ENCODE measurements around the gene ARHGEF25. TPM values are rescaled to one million over a fixed set of nuclear protein-coding genes. Genes with fewer than 3 reads are reported as not detected.
A peak's percentile ranks its signal among the peaks of the same experiment; 100 is the strongest.

The ARHGEF25 gene
- total RNA-seq, 6 experiments from 2014 or later: 0.92 to 2.0 (median 1.3) TPM

- TF ChIP-seq POLR2A (IDR thresholded peaks at IDR 0.05): no peak
- no peak for TF ChIP-seq CTCF (IDR thresholded peaks at IDR 0.05)
- Histone ChIP-seq H3K27me3 (peaks cover 0 to 8% of the 10 kb centered on the region in 2 donors), H3K9me3 (no peaks in the 10 kb centered on the region), H3K36me3 (no peaks in the 10 kb centered on the region), H3K4me1 (peaks cover 0 to 12% (median 0%) of the 10 kb centered on the region in 4 donors), H3K4me3 (no peak overlapping the region), H3K27ac (no peak overlapping the region)
- DNase-seq (no peak), ATAC-seq (no peak)
- intact Hi-C loops (cut with DNase I): no loop called here
- 46% methylated on average over 17 of the region's 19 CpGs for WGBS (ENCODE audit: insufficient coverage, low coverage, low lambda C conversion rate, missing lambda C conversion rate)
These were observed 2.0 kb upstream of the ARHGEF25 start for GRCh38 chr12:57609101-57609780.

- no peak for TF ChIP-seq POLR2A (IDR thresholded peaks at IDR 0.05)
- no peak for TF ChIP-seq CTCF (IDR thresholded peaks at IDR 0.05)
- intact Hi-C loops (cut with DNase I): no loop called here
- peak overlapping the region in 2 of 3 donors; percentile 12 to 45 for H3K4me3 ChIP-seq
- peaks cover 0 to 8% of the 10 kb centered on the region in 2 donors for H3K27me3 ChIP-seq
- peaks cover 0 to 12% (median 0%) of the 10 kb centered on the region in 4 donors for H3K4me1 ChIP-seq
- ATAC-seq (no peak), DNase-seq (no peak)
- peak overlapping the region in 1 of 3 donors; percentile 53 for H3K27ac ChIP-seq
- H3K9me3 ChIP-seq: no peaks in the 10 kb centered on the region
- 17% methylated on average over 21 of the region's 34 CpGs for WGBS (ENCODE audit: insufficient coverage, low coverage, low lambda C conversion rate, missing lambda C conversion rate)
- no peaks in the 10 kb centered on the region for H3K36me3 ChIP-seq
These were observed 1.3 kb upstream of the ARHGEF25 start for GRCh38 chr12:57609781-57610553.

GRCh38 chr12:57610554-57611107, 604 bp upstream of the ARHGEF25 start:
- 5% methylated on average over 26 of the region's 29 CpGs for WGBS (ENCODE audit: insufficient coverage, low coverage, low lambda C conversion rate, missing lambda C conversion rate)
- Histone ChIP-seq H3K9me3 (no peaks in the 10 kb centered on the region), H3K27ac (peak overlapping the region in 2 of 3 donors; percentile 29 to 53), H3K4me1 (peaks cover 0 to 12% (median 0%) of the 10 kb centered on the region in 4 donors), H3K4me3 (peak overlapping the region; percentile 40 to 45 (median 44)), H3K36me3 (no peaks in the 10 kb centered on the region), H3K27me3 (peaks cover 0 to 8% of the 10 kb centered on the region in 2 donors)
- DNase-seq (no peak), ATAC-seq (peak in 2 of 4 donors; percentile 9 to 18)
- TF ChIP-seq POLR2A (IDR thresholded peaks at IDR 0.05) (no peak), CTCF (IDR thresholded peaks at IDR 0.05) (no peak)
- intact Hi-C loops (cut with DNase I): no loop called here

- TF ChIP-seq POLR2A (IDR thresholded peaks at IDR 0.05) (no peak), CTCF (IDR thresholded peaks at IDR 0.05) (no peak)
- WGBS (ENCODE audit: insufficient coverage, low coverage, low lambda C conversion rate, missing lambda C conversion rate): 10% methylated on average over 5 of the region's 23 CpGs
- ATAC-seq (no peak), DNase-seq (no peak)
- no peak overlapping the region for H3K27ac ChIP-seq
- intact Hi-C loops (cut with DNase I): no loop called here
- H3K36me3 ChIP-seq: no peaks in the 10 kb centered on the region
- peaks cover 0 to 8% of the 10 kb centered on the region in 2 donors for H3K27me3 ChIP-seq
- peak overlapping the region; percentile 40 to 45 (median 44) for H3K4me3 ChIP-seq
- no peaks in the 10 kb centered on the region for H3K9me3 ChIP-seq
- peaks cover 0 to 12% (median 0%) of the 10 kb centered on the region in 4 donors for H3K4me1 ChIP-seq
These were observed 834 bp downstream of the ARHGEF25 start for GRCh38 chr12:57611827-57612710.
